ENCODE measurements around the gene C1orf174.

C1orf174 gene

DNA sequence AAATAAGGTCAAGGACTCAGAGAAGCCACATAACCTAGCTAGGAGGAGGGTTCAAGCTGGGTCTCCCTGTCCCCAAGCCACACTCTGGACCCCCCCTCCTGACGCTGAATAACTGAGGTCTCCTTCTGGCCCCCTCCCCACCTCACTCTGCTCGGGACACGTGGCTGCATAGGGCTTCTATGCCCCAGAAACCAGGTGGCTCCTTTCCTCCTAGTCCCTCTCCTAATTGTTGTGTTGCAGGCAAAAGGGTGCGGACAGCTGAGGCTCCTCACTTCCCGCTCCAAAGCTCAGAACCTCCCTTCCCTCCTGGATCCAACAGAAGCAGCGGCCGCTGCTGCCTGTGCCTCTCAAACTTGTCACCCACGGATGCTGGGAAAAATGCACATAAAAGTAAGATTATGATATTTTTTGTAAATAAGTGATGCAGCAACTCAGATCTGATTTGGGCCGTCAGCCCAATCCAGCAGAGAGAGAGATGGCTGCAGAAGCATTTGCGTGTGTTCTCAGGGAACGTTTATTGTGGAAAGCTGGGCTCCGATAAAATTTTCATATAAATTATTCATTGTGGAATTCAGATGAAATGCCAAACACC, 40.8 kb upstream of the C1orf174 start:
- TF ChIP-seq, protein P1, sequence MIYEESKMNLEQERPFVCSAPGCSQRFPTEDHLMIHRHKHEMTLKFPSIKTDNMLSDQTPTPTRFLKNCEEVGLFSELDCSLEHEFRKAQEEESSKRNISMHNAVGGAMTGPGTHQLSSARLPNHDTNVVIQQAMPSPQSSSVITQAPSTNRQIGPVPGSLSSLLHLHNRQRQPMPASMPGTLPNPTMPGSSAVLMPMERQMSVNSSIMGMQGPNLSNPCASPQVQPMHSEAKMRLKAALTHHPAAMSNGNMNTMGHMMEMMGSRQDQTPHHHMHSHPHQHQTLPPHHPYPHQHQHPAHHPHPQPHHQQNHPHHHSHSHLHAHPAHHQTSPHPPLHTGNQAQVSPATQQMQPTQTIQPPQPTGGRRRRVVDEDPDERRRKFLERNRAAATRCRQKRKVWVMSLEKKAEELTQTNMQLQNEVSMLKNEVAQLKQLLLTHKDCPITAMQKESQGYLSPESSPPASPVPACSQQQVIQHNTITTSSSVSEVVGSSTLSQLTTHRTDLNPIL (CRISPR knock-in tag; IDR thresholded peaks at IDR 0.05; ENCODE audit: low read depth) = no peak
- TF ChIP-seq ARNTL (CRISPR knock-in tag; IDR thresholded peaks at IDR 0.05; ENCODE audit: borderline replicate concordance, low read depth) = no peak
- TF ChIP-seq, protein P2, sequence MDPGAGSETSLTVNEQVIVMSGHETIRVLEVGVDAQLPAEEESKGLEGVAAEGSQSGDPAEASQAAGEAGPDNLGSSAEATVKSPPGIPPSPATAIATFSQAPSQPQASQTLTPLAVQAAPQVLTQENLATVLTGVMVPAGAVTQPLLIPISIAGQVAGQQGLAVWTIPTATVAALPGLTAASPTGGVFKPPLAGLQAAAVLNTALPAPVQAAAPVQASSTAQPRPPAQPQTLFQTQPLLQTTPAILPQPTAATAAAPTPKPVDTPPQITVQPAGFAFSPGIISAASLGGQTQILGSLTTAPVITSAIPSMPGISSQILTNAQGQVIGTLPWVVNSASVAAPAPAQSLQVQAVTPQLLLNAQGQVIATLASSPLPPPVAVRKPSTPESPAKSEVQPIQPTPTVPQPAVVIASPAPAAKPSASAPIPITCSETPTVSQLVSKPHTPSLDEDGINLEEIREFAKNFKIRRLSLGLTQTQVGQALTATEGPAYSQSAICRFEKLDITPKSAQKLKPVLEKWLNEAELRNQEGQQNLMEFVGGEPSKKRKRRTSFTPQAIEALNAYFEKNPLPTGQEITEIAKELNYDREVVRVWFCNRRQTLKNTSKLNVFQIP (CRISPR knock-in tag; IDR thresholded peaks at IDR 0.05; ENCODE audit: borderline replicate concordance, low read depth) = no peak
- no peak for TF ChIP-seq ZFP3 (CRISPR knock-in tag; IDR thresholded peaks at IDR 0.05)
- TF ChIP-seq TCF4 (CRISPR knock-in tag; IDR thresholded peaks at IDR 0.05; ENCODE audit: borderline replicate concordance) = no peak
- TF ChIP-seq ZFP30 (CRISPR knock-in tag; IDR thresholded peaks at IDR 0.05) = no peak
- no peak for TF ChIP-seq ZNF70 (CRISPR knock-in tag; IDR thresholded peaks at IDR 0.05)
- no peak for TF ChIP-seq ZNF565 (CRISPR knock-in tag; conservative IDR thresholded peaks at IDR 0.05; ENCODE audit: low read depth)
- no peak for TF ChIP-seq ESRRG (CRISPR knock-in tag; IDR thresholded peaks at IDR 0.05)
- TF ChIP-seq GLIS3 (CRISPR knock-in tag; IDR thresholded peaks at IDR 0.05) = no peak
- no peak for TF ChIP-seq OSR1 (CRISPR knock-in tag; IDR thresholded peaks at IDR 0.05)
- TF ChIP-seq ZNF8 (CRISPR knock-in tag; IDR thresholded peaks at IDR 0.05) = no peak
- TF ChIP-seq, protein P3, sequence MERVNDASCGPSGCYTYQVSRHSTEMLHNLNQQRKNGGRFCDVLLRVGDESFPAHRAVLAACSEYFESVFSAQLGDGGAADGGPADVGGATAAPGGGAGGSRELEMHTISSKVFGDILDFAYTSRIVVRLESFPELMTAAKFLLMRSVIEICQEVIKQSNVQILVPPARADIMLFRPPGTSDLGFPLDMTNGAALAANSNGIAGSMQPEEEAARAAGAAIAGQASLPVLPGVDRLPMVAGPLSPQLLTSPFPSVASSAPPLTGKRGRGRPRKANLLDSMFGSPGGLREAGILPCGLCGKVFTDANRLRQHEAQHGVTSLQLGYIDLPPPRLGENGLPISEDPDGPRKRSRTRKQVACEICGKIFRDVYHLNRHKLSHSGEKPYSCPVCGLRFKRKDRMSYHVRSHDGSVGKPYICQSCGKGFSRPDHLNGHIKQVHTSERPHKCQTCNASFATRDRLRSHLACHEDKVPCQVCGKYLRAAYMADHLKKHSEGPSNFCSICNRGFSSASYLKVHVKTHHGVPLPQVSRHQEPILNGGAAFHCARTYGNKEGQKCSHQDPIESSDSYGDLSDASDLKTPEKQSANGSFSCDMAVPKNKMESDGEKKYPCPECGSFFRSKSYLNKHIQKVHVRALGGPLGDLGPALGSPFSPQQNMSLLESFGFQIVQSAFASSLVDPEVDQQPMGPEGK (CRISPR knock-in tag; IDR thresholded peaks at IDR 0.05; ENCODE audit: borderline replicate concordance) = no peak
- ATAC-seq = no peak

DNA sequence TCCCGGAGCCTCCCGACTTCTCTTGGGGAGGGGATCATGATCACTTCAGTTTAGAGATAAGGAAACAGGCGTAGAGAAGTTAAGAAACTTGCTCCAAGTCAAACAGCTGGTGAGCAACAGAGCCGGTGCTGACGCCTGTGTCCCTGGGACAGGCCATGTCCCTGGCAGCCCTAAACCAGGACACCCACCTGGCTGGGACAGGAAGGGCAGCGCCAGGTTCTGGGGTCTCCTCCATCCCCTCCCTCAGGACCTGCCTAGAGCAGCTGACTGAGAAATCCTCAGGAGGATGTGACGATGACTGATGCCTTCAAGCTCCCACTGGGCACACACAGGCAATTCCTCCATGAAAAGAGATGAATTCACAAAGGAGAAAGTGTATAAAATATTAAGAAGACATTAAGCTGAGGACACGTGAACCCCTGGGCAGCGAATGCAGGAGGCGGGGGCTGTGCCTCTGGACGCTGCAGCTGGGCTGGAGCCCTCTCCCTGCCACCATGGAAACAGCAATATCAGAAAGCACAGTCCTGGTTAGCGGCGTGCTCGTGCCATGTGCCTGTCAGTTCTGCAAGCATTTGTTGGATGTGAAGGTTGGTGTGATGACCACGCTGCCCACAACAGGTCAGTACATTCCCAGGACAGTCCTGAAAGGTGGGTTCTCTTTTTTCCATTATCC, 40.1 kb upstream of the C1orf174 start:
- no peak for ATAC-seq
- TF ChIP-seq RARB (CRISPR knock-in tag; IDR thresholded peaks at IDR 0.05) (no peak), PPARA (CRISPR knock-in tag; IDR thresholded peaks at IDR 0.05; ENCODE audit: borderline replicate concordance) (no peak), ESRRG (CRISPR knock-in tag; IDR thresholded peaks at IDR 0.05) (no peak), TCF4 (CRISPR knock-in tag; IDR thresholded peaks at IDR 0.05; ENCODE audit: borderline replicate concordance) (no peak)
- TF ChIP-seq, protein P4, sequence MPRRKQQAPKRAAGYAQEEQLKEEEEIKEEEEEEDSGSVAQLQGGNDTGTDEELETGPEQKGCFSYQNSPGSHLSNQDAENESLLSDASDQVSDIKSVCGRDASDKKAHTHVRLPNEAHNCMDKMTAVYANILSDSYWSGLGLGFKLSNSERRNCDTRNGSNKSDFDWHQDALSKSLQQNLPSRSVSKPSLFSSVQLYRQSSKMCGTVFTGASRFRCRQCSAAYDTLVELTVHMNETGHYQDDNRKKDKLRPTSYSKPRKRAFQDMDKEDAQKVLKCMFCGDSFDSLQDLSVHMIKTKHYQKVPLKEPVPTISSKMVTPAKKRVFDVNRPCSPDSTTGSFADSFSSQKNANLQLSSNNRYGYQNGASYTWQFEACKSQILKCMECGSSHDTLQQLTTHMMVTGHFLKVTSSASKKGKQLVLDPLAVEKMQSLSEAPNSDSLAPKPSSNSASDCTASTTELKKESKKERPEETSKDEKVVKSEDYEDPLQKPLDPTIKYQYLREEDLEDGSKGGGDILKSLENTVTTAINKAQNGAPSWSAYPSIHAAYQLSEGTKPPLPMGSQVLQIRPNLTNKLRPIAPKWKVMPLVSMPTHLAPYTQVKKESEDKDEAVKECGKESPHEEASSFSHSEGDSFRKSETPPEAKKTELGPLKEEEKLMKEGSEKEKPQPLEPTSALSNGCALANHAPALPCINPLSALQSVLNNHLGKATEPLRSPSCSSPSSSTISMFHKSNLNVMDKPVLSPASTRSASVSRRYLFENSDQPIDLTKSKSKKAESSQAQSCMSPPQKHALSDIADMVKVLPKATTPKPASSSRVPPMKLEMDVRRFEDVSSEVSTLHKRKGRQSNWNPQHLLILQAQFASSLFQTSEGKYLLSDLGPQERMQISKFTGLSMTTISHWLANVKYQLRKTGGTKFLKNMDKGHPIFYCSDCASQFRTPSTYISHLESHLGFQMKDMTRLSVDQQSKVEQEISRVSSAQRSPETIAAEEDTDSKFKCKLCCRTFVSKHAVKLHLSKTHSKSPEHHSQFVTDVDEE (CRISPR knock-in tag; IDR thresholded peaks at IDR 0.05) = no peak

DNA sequence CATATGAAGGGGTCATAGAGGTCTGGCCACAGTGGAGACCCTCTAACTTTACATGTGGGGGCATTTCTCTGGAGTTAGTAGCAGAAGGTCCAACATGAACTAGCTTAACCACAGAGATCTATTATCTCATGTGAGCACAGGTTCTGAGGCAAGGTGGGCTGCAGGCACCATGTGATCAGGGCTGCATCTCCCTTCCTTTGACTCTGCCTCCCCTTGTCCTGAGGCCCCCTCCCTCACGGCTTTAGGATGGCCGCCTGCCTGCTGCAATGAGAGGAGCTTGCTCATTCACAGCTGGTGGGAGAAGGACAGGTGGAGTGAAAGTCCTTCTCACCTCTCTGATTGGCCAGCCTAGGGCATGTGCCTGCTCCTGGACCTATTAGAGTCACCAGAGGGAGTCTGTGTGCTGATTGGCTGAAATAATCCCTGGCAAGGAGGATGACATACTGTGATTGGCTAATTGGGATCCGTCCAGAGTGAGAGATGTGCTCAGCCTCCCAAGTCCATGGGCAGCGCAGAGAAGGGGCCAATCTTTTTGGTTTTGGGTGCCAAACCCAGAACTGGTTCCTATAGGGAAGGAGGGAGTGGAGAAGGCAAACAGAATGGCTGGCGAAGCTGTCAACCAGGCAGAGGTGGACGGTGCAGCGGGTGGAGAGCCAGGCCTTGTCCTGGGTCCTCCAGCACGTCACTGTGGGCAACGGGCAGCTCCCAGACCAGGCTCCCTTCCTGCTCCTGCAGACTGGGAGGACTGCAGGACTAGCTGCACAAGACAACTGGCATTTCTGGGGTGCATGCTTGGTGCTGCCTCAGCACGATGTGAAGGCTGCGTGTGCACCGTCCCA, 39.4 kb upstream of the C1orf174 start:
- ATAC-seq = no peak
- TF ChIP-seq ZNF70 (CRISPR knock-in tag; IDR thresholded peaks at IDR 0.05) (no peak), ARNTL (CRISPR knock-in tag; IDR thresholded peaks at IDR 0.05; ENCODE audit: borderline replicate concordance, low read depth) (no peak), ZNF8 (CRISPR knock-in tag; IDR thresholded peaks at IDR 0.05) (no peak), GLIS3 (CRISPR knock-in tag; IDR thresholded peaks at IDR 0.05) (no peak), PPARA (CRISPR knock-in tag; IDR thresholded peaks at IDR 0.05; ENCODE audit: borderline replicate concordance) (no peak), ISL1 (CRISPR knock-in tag; IDR thresholded peaks at IDR 0.05) (no peak), RARB (CRISPR knock-in tag; IDR thresholded peaks at IDR 0.05) (no peak), ESRRG (CRISPR knock-in tag; IDR thresholded peaks at IDR 0.05) (no peak)
- TF ChIP-seq, protein P1 (CRISPR knock-in tag; IDR thresholded peaks at IDR 0.05; ENCODE audit: low read depth) = no peak
- TF ChIP-seq, protein P4 (CRISPR knock-in tag; IDR thresholded peaks at IDR 0.05) = no peak
